ENCODE results near the gene ENTPD8. TPM values are rescaled to one million over a fixed set of nuclear protein-coding genes. Genes with fewer than 3 reads are reported as not detected.

The ENTPD8 gene
- total RNA-seq, 1 experiment from 2014 or later: 0.77 TPM

GRCh38 chr9:137396634-137397367, 44.4 kb downstream of the ENTPD8 start:
- no peaks in the 10 kb centered on the region for H3K79me2 ChIP-seq (ENCODE audit: insufficient read depth, low read length)
- no peak overlapping the region for H4K8ac ChIP-seq (replicated peaks; ENCODE audit: insufficient read length, low read depth, low read length)
- H2BK12ac ChIP-seq (ENCODE audit: insufficient read length, low read depth, low read length): no peak overlapping the region
- H4K5ac ChIP-seq (ENCODE audit: insufficient read length, low read depth, low read length): no peak overlapping the region
- H3K27ac ChIP-seq (ENCODE audit: insufficient read length, low read depth, low read length): no peak overlapping the region
- no peak overlapping the region for H2BK20ac ChIP-seq (ENCODE audit: low read depth, low read length, poor library complexity, severe bottlenecking)
- H4K91ac ChIP-seq (ENCODE audit: insufficient read length, low read depth, low read length): no peak overlapping the region
- Mint-ChIP-seq H3K4me1 (no peaks in the 10 kb centered on the region), H3K4me3 (no peak overlapping the region), H3K36me3 (ENCODE audit: insufficient read depth in 1 of 3, low read depth in 3 of 3) (peaks cover 2 to 13% (median 10%) of the 10 kb centered on the region in 3 experiments; a peak in 5 of 7 replicates), H3K27me3 (ENCODE audit: low read depth) (no peaks in the 10 kb centered on the region; the same call in 1 of the 2 replicates), H3K9me3 (peaks cover under 1 to 4% of the 10 kb centered on the region in 2 experiments; a peak in 4 of 5 replicates), H3K27ac (no peak overlapping the region; a peak in 1 of 7 replicates)
- WGBS (ENCODE audit: extremely low coverage, insufficient read length, low lambda C conversion rate): no CpG with 5 or more reads among the region's 26 CpGs
- no peak overlapping the region for H2BK15ac ChIP-seq (ENCODE audit: low read depth, low read length)
- no peak overlapping the region for H2BK120ac ChIP-seq (ENCODE audit: low read depth, low read length, poor library complexity, severe bottlenecking)
- H2AFZ ChIP-seq (ENCODE audit: low read length): no peak overlapping the region
- TF ChIP-seq CTCF (conservative IDR thresholded peaks at IDR 0.05): no peak
- no peaks in the 10 kb centered on the region for H3K4me1 ChIP-seq (ENCODE audit: insufficient read depth, low read length)
- H3K4me2 ChIP-seq (ENCODE audit: insufficient read depth, insufficient read length, low read length): no peak overlapping the region
- H3K14ac ChIP-seq (ENCODE audit: insufficient read depth, low read length): no peak overlapping the region
- DNase-seq: no peak
- H3K79me1 ChIP-seq (ENCODE audit: insufficient read depth, low read depth, low read length, poor library complexity, severe bottlenecking): no peaks in the 10 kb centered on the region
- H3K27me3 ChIP-seq (ENCODE audit: insufficient read depth, low read length): no peaks in the 10 kb centered on the region
- no peak overlapping the region for H3K9ac ChIP-seq (ENCODE audit: extremely low read depth, insufficient read length, low read length)
- H3K18ac ChIP-seq (ENCODE audit: insufficient read length, low read depth, low read length): no peak overlapping the region
- no peaks in the 10 kb centered on the region for H3K23me2 ChIP-seq (ENCODE audit: insufficient read length, low read depth, low read length, poor library complexity, severe bottlenecking)
- no peak overlapping the region for H3K4ac ChIP-seq (ENCODE audit: low read depth, low read length)
- H4K20me1 ChIP-seq (ENCODE audit: control insufficient read depth, insufficient read depth, insufficient read length): no peaks in the 10 kb centered on the region
- H2BK5ac ChIP-seq (ENCODE audit: insufficient read length, low read length): no peak overlapping the region
- no peaks in the 10 kb centered on the region for H3K9me3 ChIP-seq (ENCODE audit: control insufficient read depth, low read depth, low read length)
- no peak overlapping the region for H3T11ph ChIP-seq (ENCODE audit: low read length)
- no peak overlapping the region for H2AK5ac ChIP-seq (ENCODE audit: insufficient read length, low read length)
- H3K56ac ChIP-seq (ENCODE audit: insufficient read length, low read depth, low read length): no peak overlapping the region
- no peak overlapping the region for H3K23ac ChIP-seq (ENCODE audit: insufficient read length, low read depth, low read length)

Data from H9 (cell line).